WI38 (cell line): ENCODE results near the gene POLR1G.

ENCODE experiments used
- H3K4me3 ChIP-seq: 2 replicates; pipeline ENCODE4 v1.5.1; 2011; ENCODE audit warnings: low read depth, mild to moderate bottlenecking, control low read depth, low read length
- CTCF ChIP-seq: IDR thresholded peaks from 2 replicates; pipeline ENCODE4 v1.5.1; 2012; ENCODE audit warnings: low read depth, mild to moderate bottlenecking, control low read depth, low read length

Gene POLR1G

GRCh38 chr19:45419396-45419795, 13.0 kb downstream of the POLR1G start:
- no peak for TF ChIP-seq CTCF
- H3K4me3 ChIP-seq, result no peak overlapping the region

- no peak for TF ChIP-seq CTCF
- no peak overlapping the region for H3K4me3 ChIP-seq
Observed at GRCh38 chr19:45419895-45420294, 13.5 kb downstream of the POLR1G start.

GRCh38 chr19:45420356-45420755, 13.9 kb downstream of the POLR1G start:
- H3K4me3 ChIP-seq, result no peak overlapping the region
- no peak for TF ChIP-seq CTCF

- H3K4me3 ChIP-seq, result no peak overlapping the region
- TF ChIP-seq CTCF, result no peak
Observed at GRCh38 chr19:45420871-45421270, 14.4 kb downstream of the POLR1G start.

- no peak overlapping the region for H3K4me3 ChIP-seq
- TF ChIP-seq CTCF, result no peak
Observed at GRCh38 chr19:45421947-45422498, 15.6 kb downstream of the POLR1G start.

GRCh38 chr19:45423033-45423588, 16.7 kb downstream of the POLR1G start:
- H3K4me3 ChIP-seq, result peak overlapping the region; percentile 81
- no peak for TF ChIP-seq CTCF

- no peak for TF ChIP-seq CTCF
- H3K4me3 ChIP-seq, result peak within 1 kb of the TSS; percentile 81
Observed at GRCh38 chr19:45423589-45424190, 17.2 kb downstream of the POLR1G start, which contains the start of gene ERCC1. Gene ERCC1, minus strand, starts transcription at chr19:45423917. Its CDS starts 543 bp downstream, at chr19:45423374.
